Prostate gland (tissue), 2 donors: ENCODE data around the gene ZDHHC5. TPM values are rescaled to one million over a fixed set of nuclear protein-coding genes. Genes with fewer than 3 reads are reported as not detected.
A peak's percentile ranks its signal among the peaks of the same experiment; 100 is the strongest.

Experiments used
- DNase-seq: peaks from one replicate; pipeline ENCODE4 v3.0.0-alpha.2; 2019; ENCODE audit warnings: low spot score
- H3K27ac ChIP-seq, 2 donors: fragments of 200-600 bp; sonication (generic); 2 replicates each; pipeline ENCODE4 v1.5.1; 2017 to 2019
- H3K27me3 ChIP-seq: fragments of 200-600 bp; sonication (generic); replicated peaks from 2 replicates; pipeline ENCODE4 v1.5.1; 2019; ENCODE audit not compliant: insufficient read depth
- H3K36me3 ChIP-seq, 2 donors: fragments of 200-600 bp; sonication (generic); 1 replicate in 1 of 2; 2 replicates in 1 of 2; pipeline versions ENCODE4 v1.5.1 to v1.8.1; 2017 to 2019
- H3K4me1 ChIP-seq: fragments of 200-600 bp; sonication (generic); replicated peaks from 2 replicates; pipeline ENCODE4 v1.5.1; 2019
- H3K4me3 ChIP-seq, 2 donors: fragments of 200-600 bp; sonication (generic); 2 replicates each; pipeline ENCODE4 v1.5.1; 2017 to 2019
- H3K9me3 ChIP-seq: fragments of 200-600 bp; sonication (generic); 2 replicates; pipeline ENCODE4 v1.5.1; 2017
- POLR2A ChIP-seq: fragments of 450-650 bp; IDR thresholded peaks from one replicate; pipeline ENCODE4 v1.6.1; 2016; ENCODE audit warnings: antibody characterized with exemption, mild to moderate bottlenecking
- POLR2AphosphoS5 ChIP-seq: sonication (generic); formaldehyde crosslinking; IDR thresholded peaks from one replicate; pipeline ENCODE4 v1.6.1; 2017; ENCODE audit warnings: antibody characterized with exemption
- WGBS: methylation state at CpG from one replicate; pipeline ENCODE4 v1.1.5; 2018; 5-methylcytosine and 5-hydroxymethylcytosine counted together
- intact Hi-C: fragments of 100-400 bp; cut with DNase I; formaldehyde crosslinking; loops from one replicate; pipeline ENCODE4 v1.14.2; 2022
- total RNA-seq, 2 donors: library from RNA; depleted of rRNA; stranded (reverse); fragments of >200 nt; gene quantifications; one replicate each; pipeline ENCODE4 v1.1.0, GENCODE V29; 2016
- TF ChIP-seq, protein P1 (sequence below), 4 experiments: fragments of 200-600 bp in 2 of 4; fragments of 450-650 bp in 2 of 4; sonication (generic) in 2 of 4; IDR thresholded peaks; 1 replicate in 3 of 4; 2 replicates in 1 of 4; pipeline ENCODE4 v1.5.1; 2016 to 2019; ENCODE audit warnings: antibody characterized with exemption in 4 of 4, mild to moderate bottlenecking in 2 of 4, moderate library complexity in 2 of 4

Gene ZDHHC5
- total RNA-seq, 2 donors from 2014 or later, result 65.4 to 69.9 TPM

DNA sequence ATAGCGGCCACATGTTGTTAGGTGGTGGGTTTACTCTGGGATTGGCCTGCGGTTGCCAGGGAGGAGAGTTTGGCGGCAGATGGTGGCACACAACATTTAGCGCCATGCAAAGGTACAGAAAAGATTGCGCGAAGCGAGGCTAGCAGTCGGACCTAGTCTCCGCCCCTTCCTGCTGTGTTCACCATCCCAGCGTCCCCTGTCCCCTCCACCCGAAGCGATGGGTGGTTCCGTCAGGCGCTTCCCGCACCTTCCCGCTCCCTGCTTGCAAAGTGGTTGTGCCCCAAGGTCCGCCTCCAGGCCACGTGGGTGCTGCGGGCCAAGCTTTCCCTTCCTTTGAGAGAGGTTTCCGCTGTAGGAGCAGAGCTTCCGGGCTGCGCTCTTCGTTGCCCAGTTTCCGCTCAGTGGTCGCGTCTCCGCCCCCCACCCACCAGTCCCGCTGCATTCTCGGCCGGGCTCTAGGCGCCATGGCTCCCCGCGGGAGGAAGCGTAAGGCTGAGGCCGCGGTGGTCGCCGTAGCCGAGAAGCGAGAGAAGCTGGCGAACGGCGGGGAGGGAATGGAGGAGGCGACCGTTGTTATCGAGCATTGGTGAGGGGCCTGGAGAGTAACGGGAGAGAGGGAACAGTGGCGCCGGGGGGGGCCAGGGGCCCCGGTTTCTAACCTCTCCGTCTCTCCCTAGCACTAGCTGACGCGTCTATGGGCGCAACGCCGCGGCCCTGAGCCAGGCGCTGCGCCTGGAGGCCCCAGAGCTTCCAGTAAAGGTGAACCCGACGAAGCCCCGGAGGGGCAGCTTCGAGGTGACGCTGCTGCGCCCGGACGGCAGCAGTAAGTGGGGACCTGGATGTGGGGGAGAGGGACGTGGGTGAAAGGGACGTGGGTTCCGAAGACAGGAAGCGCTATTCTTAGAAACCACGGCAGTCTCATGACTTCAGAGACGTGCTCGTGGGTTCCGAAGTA is 73.5 kb downstream of the ZDHHC5 start, which contains the start of gene SELENOH:
Gene SELENOH (plus strand): TSS at position 360 of the 955 bp plus-strand sequence. CDS start 105 bp downstream, at position 465.
- Histone ChIP-seq H3K36me3 (peaks cover 0 to 11% of the 10 kb centered on the region in 2 donors), H3K4me3 (peak within 1 kb of the TSS; percentile 60 to 63), H3K27me3 (no peaks in the 10 kb centered on the region), H3K27ac (peak within 1 kb of the TSS; percentile 85 to 86), H3K4me1 (no peaks in the 10 kb centered on the region), H3K9me3 (no peaks in the 10 kb centered on the region)
- intact Hi-C loops, result loop anchor here (2.0 kb wide), 1 partner anchor 29 kb away; the partner anchor contains the start of genes MED19 and TMX2
- TF ChIP-seq POLR2AphosphoS5, result peak; percentile 98
- TF ChIP-seq, protein P1, sequence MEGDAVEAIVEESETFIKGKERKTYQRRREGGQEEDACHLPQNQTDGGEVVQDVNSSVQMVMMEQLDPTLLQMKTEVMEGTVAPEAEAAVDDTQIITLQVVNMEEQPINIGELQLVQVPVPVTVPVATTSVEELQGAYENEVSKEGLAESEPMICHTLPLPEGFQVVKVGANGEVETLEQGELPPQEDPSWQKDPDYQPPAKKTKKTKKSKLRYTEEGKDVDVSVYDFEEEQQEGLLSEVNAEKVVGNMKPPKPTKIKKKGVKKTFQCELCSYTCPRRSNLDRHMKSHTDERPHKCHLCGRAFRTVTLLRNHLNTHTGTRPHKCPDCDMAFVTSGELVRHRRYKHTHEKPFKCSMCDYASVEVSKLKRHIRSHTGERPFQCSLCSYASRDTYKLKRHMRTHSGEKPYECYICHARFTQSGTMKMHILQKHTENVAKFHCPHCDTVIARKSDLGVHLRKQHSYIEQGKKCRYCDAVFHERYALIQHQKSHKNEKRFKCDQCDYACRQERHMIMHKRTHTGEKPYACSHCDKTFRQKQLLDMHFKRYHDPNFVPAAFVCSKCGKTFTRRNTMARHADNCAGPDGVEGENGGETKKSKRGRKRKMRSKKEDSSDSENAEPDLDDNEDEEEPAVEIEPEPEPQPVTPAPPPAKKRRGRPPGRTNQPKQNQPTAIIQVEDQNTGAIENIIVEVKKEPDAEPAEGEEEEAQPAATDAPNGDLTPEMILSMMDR (IDR thresholded peaks at IDR 0.05), result peak in 2 of 4 experiments; percentile 4 to 13
- peak; percentile 82 for TF ChIP-seq POLR2A
- under 1% methylated on average over 75 of the region's 75 CpGs for WGBS
- DNase-seq, result peak; percentile 96

DNA sequence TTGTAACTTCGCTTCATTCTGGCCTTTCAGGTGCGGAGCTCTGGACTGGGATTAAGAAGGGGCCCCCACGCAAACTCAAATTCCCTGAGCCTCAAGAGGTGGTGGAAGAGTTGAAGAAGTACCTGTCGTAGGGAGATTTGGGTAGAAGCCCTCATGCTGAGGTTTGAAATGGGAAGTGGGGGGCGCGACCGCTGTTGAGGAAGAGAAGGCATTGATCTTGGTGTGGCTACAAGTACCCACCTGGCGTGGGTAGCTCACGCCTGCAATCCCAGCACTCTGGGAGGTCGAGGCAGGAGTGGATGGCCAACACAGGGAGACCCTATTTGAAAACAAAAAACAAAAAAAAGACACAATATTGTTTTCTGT is 74.2 kb downstream of the ZDHHC5 start:
- under 1% methylated on average over 10 of the region's 10 CpGs for WGBS
- no peak for DNase-seq
- no peaks in the 10 kb centered on the region for H3K27me3 ChIP-seq
- TF ChIP-seq POLR2AphosphoS5 (no peak), POLR2A (no peak)
- TF ChIP-seq, protein P1 (IDR thresholded peaks at IDR 0.05), result no peak
- H3K36me3 ChIP-seq, result peaks cover 0 to 11% of the 10 kb centered on the region in 2 donors
- H3K4me1 ChIP-seq, result no peaks in the 10 kb centered on the region
- no peaks in the 10 kb centered on the region for H3K9me3 ChIP-seq
- peak overlapping the region; percentile 60 to 63 for H3K4me3 ChIP-seq
- H3K27ac ChIP-seq, result peak overlapping the region; percentile 85 to 86
- intact Hi-C loops, result no loop called here

DNA sequence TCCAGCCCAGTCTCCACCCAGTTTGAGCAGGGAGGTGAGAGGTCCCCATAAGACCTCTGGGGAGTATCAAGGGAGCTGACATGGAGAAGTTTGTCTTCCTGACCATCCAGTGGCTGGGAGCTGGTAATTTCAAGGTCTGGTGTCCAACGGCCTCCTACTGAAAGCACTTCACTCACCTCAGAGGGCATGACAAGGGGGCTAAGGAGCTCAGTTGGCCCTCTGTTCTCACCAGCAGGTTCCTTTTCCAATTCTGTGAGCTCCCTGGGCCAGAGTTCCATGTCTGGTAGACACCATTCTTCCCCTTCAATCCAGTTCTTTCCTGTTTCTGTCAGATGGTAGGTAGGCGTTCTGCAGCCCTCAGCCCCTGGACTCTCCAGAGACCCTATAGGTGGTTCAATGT is 76.4 kb downstream of the ZDHHC5 start:
- 81% methylated on average over 2 of the region's 2 CpGs for WGBS
- Histone ChIP-seq H3K27me3 (no peaks in the 10 kb centered on the region), H3K4me3 (no peak overlapping the region), H3K4me1 (no peaks in the 10 kb centered on the region), H3K9me3 (no peaks in the 10 kb centered on the region), H3K36me3 (peaks cover 0 to 5% of the 10 kb centered on the region in 2 donors), H3K27ac (no peak overlapping the region)
- TF ChIP-seq POLR2A (no peak), POLR2AphosphoS5 (no peak)
- TF ChIP-seq, protein P1 (IDR thresholded peaks at IDR 0.05), result no peak
- DNase-seq, result no peak
- intact Hi-C loops, result no loop called here

DNA sequence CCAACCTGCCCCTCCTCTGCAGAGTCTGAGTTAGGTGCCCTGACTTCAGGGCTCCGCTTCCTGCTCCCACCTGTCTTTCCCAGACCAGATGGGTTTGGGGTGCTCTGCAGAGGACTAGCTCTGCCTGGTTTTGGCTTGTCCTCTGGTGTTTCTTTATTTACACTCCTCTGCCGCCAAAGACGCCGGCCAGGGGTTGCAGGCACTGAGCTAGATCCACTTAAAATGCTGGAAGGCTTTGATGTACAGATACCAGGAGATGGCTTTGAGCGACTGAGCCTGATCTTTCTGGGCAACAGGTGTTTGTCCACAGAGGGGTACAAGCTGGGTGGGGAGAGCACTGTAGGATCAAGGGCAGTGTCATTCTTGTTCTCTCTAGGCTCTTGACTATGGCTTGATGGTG is 77.3 kb downstream of the ZDHHC5 start:
- intact Hi-C loops, result loop anchor here (5.0 kb wide), 1 partner anchor 57 kb away; no protein-coding TSS in a partner anchor
- Histone ChIP-seq H3K27me3 (no peaks in the 10 kb centered on the region), H3K27ac (no peak overlapping the region), H3K9me3 (no peaks in the 10 kb centered on the region), H3K4me3 (no peak overlapping the region), H3K4me1 (no peaks in the 10 kb centered on the region), H3K36me3 (peaks cover 0 to 5% of the 10 kb centered on the region in 2 donors)
- TF ChIP-seq POLR2AphosphoS5 (no peak), POLR2A (no peak)
- TF ChIP-seq, protein P1 (IDR thresholded peaks at IDR 0.05), result no peak
- no peak for DNase-seq
- 61% methylated on average over 5 of the region's 5 CpGs for WGBS
